B cell (primary cell): ENCODE results near the gene BRME1. TPM values are rescaled to one million over a fixed set of nuclear protein-coding genes. Genes with fewer than 3 reads are reported as not detected.
"Not testable (repeated sequence)": the region's sequence is repeated elsewhere in the genome, so short reads cannot be mapped to it uniquely, and the experiment has no call there.

Experiments used
- ATAC-seq: fragments of 200-7000 bp; cut with Tn5 transposase; one replicate; pipeline ENCODE4 v1.10.0; 2021; ENCODE audit warnings: low read depth, mild to moderate bottlenecking, moderate number of reproducible peaks, moderate library complexity
- CTCF ChIA-PET: fragments of 350-600 bp; sonication (Branson Sonifier 250); formaldehyde crosslinking; loops from one replicate; lab custom pipeline; 2021; ENCODE audit warnings: antibody characterized with exemption, inconsistent platforms; lab: Charles Lee
- POLR2A ChIA-PET: fragments of 350-600 bp; sonication (Branson Sonifier 250); formaldehyde crosslinking; loops from one replicate; lab custom pipeline; 2021; ENCODE audit warnings: antibody characterized with exemption; lab: Charles Lee
- DNase-seq: peaks from one replicate; pipeline ENCODE4 v3.0.0; 2013
- H2AFZ ChIP-seq: 2 replicates; pipeline ENCODE4 v1.6.1; 2012; ENCODE audit warnings: mild to moderate bottlenecking, low read depth, low read length; ENCODE audit not compliant: insufficient read depth, poor library complexity, severe bottlenecking
- H3K27ac ChIP-seq, 2 donors: 1 replicate in 1 of 2; 2 replicates in 1 of 2; pipeline ENCODE4 v1.5.1; 2012 to 2013; ENCODE audit warnings: low read length in 2 of 2, mild to moderate bottlenecking in 2 of 2, moderate library complexity in 1 of 2
- H3K27me3 ChIP-seq, 4 experiments: fragments of 200-600 bp in 1 of 4; sonication (generic) in 1 of 4; replicated peaks in 1 of 4; 1 replicate in 2 of 4; 2 replicates in 2 of 4; pipeline versions ENCODE4 v1.6.1 to v1.7.0; 2013 to 2016; ENCODE audit warnings: low read length in 3 of 4, mild to moderate bottlenecking in 2 of 4, mixed read lengths in 1 of 4, moderate library complexity in 1 of 4; ENCODE audit not compliant: insufficient read depth in 4 of 4, control insufficient read depth in 3 of 4; ENCODE audit errors: control extremely low read depth in 1 of 4
- H3K36me3 ChIP-seq, 2 experiments: replicated peaks in 1 of 2; 1 replicate in 1 of 2; 2 replicates in 1 of 2; pipeline versions ENCODE4 v1.6.1 to v1.7.1; 2013; ENCODE audit warnings: low read length in 1 of 2; ENCODE audit not compliant: insufficient read depth in 2 of 2, control insufficient read depth in 1 of 2; ENCODE audit errors: control extremely low read depth in 1 of 2, extremely low read depth in 1 of 2
- H3K4me1 ChIP-seq, 2 donors: fragments of 200-600 bp in 1 of 2; sonication (generic) in 1 of 2; 1 replicate in 1 of 2; 2 replicates in 1 of 2; pipeline versions ENCODE4 v1.5.1 to v1.6.1; 2013 to 2017; ENCODE audit warnings: low read length in 2 of 2; ENCODE audit not compliant: control insufficient read depth in 2 of 2, insufficient read depth in 2 of 2
- H3K4me2 ChIP-seq: replicated peaks from 2 replicates; pipeline ENCODE3; 2012; ENCODE audit warnings: mild to moderate bottlenecking, low read depth, low read length; ENCODE audit not compliant: poor library complexity, severe bottlenecking
- H3K4me3 ChIP-seq, 5 experiments: fragments of 200-600 bp in 1 of 5; sonication (generic) in 1 of 5; 1 replicate in 3 of 5; 2 replicates in 2 of 5; pipeline versions ENCODE4 v1.5.1 to v1.7.0; 2011 to 2016; ENCODE audit warnings: low read length in 4 of 5, mild to moderate bottlenecking in 4 of 5, low read depth in 2 of 5, control low read depth in 1 of 5, moderate library complexity in 1 of 5; ENCODE audit not compliant: insufficient read depth in 1 of 5; ENCODE audit errors: control extremely low read depth in 1 of 5, extremely low read depth in 1 of 5
- H3K79me2 ChIP-seq: fragments of 200-600 bp; sonication (generic); one replicate; pipeline ENCODE4 v1.6.0; 2016; ENCODE audit warnings: low read length; ENCODE audit not compliant: control insufficient read depth, insufficient read depth
- H3K9ac ChIP-seq: fragments of 200-600 bp; sonication (generic); 2 replicates; pipeline ENCODE4 v1.6.1; 2017; ENCODE audit warnings: mild to moderate bottlenecking, low read length, moderate library complexity
- H3K9me3 ChIP-seq, 3 donors: one replicate each; pipeline versions ENCODE4 v1.6.1 to v1.7.1; 2013; ENCODE audit warnings: low read length in 2 of 3; ENCODE audit not compliant: control insufficient read depth in 2 of 3, insufficient read depth in 1 of 3; ENCODE audit errors: control extremely low read depth in 1 of 3
- H4K20me1 ChIP-seq: 2 replicates; pipeline ENCODE4 v1.6.0; 2012; ENCODE audit warnings: mild to moderate bottlenecking, low read length; ENCODE audit not compliant: insufficient read depth, control insufficient read depth, poor library complexity, severe bottlenecking
- H3K27ac Mint-ChIP-seq: one replicate; pipeline ENCODE4 v1.8.0; 2021; ENCODE audit warnings: mixed read lengths
- H3K27me3 Mint-ChIP-seq: one replicate; pipeline ENCODE4 v1.8.0; 2021; ENCODE audit warnings: mixed read lengths
- H3K4me1 Mint-ChIP-seq: one replicate; pipeline ENCODE4 v1.8.0; 2021; ENCODE audit warnings: mixed read lengths
- H3K4me3 Mint-ChIP-seq: one replicate; pipeline ENCODE4 v1.8.0; 2021; ENCODE audit warnings: mixed read lengths
- H3K9me3 Mint-ChIP-seq: one replicate; pipeline ENCODE4 v1.8.0; 2022; ENCODE audit warnings: mixed read lengths; ENCODE audit not compliant: insufficient read depth
- CTCF ChIP-seq: fragments of 200-600 bp; IDR thresholded peaks from one replicate; pipeline ENCODE4 v1.8.0; 2022; ENCODE audit warnings: antibody characterized with exemption, mild to moderate bottlenecking
- EZH2 ChIP-seq: IDR thresholded peaks from 2 replicates; pipeline ENCODE4 v1.6.1; 2012; ENCODE audit warnings: borderline replicate concordance, low read depth, mild to moderate bottlenecking, moderate library complexity, low read length; ENCODE audit not compliant: insufficient read depth, poor library complexity, severe bottlenecking
- WGBS: methylation state at CpG from one replicate; pipeline ENCODE4 v1.1.5; 2013; ENCODE audit warnings: missing lambda C conversion rate; ENCODE audit not compliant: insufficient coverage; 5-methylcytosine and 5-hydroxymethylcytosine counted together
- intact Hi-C: fragments of 100-400 bp; cut with micrococcal nuclease; formaldehyde crosslinking; loops from one replicate; pipeline ENCODE4 v1.10.0; 2022
- polyA plus RNA-seq: library from polyadenylated mRNA; depleted of rRNA; stranded (reverse); fragments of >200 nt; gene quantifications from 2 replicates; pipeline ENCODE4 v1.2.3, GENCODE V29; 2012
- total RNA-seq, 2 donors: library from RNA; stranded (reverse); fragments of 120-200 nt in 1 of 2; gene quantifications; 1 replicate in 1 of 2; 2 replicates in 1 of 2; pipeline versions ENCODE4 v1.2.3 to v1.2.4, GENCODE V29; 2013 to 2022

The BRME1 gene
- total and polyA plus RNA-seq, 2 donors (not counting 1 experiment from before 2014, with no cell fraction given): 1.8 to 2.4 TPM

GRCh38 chr19:13859361-13859880, 46.5 kb downstream of the BRME1 start:
- Histone ChIP-seq H3K4me2 (no peak overlapping the region), H3K79me2 (no peaks in the 10 kb centered on the region), H3K9ac (no peak overlapping the region), H3K4me1 (peaks cover 13 to 16% of the 10 kb centered on the region in 2 donors), H3K4me3 (no peak overlapping the region), H4K20me1 (no peaks in the 10 kb centered on the region), H2AFZ (no peak overlapping the region), H3K9me3 (peaks cover 0 to under 1% (median 0%) of the 10 kb centered on the region in 3 donors), H3K27me3 (peaks cover 0 to 17% (median 7%) of the 10 kb centered on the region in 4 experiments), H3K27ac (no peak overlapping the region), H3K36me3 (no peaks in the 10 kb centered on the region)
- Mint-ChIP-seq H3K4me1 (peaks cover 19% of the 10 kb centered on the region), H3K27me3 (peaks cover 12% of the 10 kb centered on the region), H3K27ac (peak overlapping the region; percentile 4), H3K9me3 (no peaks in the 10 kb centered on the region), H3K4me3 (peak overlapping the region; percentile 26)
- no peak for DNase-seq
- TF ChIP-seq EZH2 (no peak), CTCF (no peak)
- ATAC-seq: no peak
- CTCF ChIA-PET: interaction anchor here (1.2 to 7.4 kb wide), 4 partner anchors 13 to 85 kb away, joined by 3 to 250 read pairs (median 20); partner anchors contain the start of gene C19orf53
- WGBS: 95% methylated on average over 3 of the region's 3 CpGs
- intact Hi-C loops: no loop called here
- POLR2A ChIA-PET: interaction anchor here (0.5 to 3.1 kb wide), 5 partner anchors 12 to 758 kb away, joined by 3 to 11 read pairs (median 7); no protein-coding TSS in a partner anchor

- 75% methylated on average over 2 of the region's 2 CpGs for WGBS
- Histone ChIP-seq H3K4me3 (no peak overlapping the region), H3K9me3 (no peaks in the 10 kb centered on the region), H3K4me1 (peaks cover 5% of the 10 kb centered on the region in 2 donors), H3K36me3 (no peaks in the 10 kb centered on the region), H3K9ac (no peak overlapping the region), H3K79me2 (no peaks in the 10 kb centered on the region), H2AFZ (no peak overlapping the region), H4K20me1 (no peaks in the 10 kb centered on the region), H3K27ac (no peak overlapping the region), H3K4me2 (no peak overlapping the region), H3K27me3 (no peaks in the 10 kb centered on the region)
- H3K27ac Mint-ChIP-seq: no peak overlapping the region
- CTCF ChIA-PET: no interaction called here
- H3K4me1 Mint-ChIP-seq: peaks cover 9% of the 10 kb centered on the region
- no peaks in the 10 kb centered on the region for H3K27me3 Mint-ChIP-seq
- POLR2A ChIA-PET: no interaction called here
- H3K9me3 Mint-ChIP-seq: no peaks in the 10 kb centered on the region
- no peak overlapping the region for H3K4me3 Mint-ChIP-seq
- DNase-seq: no peak
- TF ChIP-seq EZH2 (no peak), CTCF (no peak)
- intact Hi-C loops: no loop called here
- no peak for ATAC-seq
These were observed 49.4 kb downstream of the BRME1 start for GRCh38 chr19:13856497-13856896.

- H2AFZ ChIP-seq, H3K4me3 Mint-ChIP-seq, H3K4me3 ChIP-seq, H3K79me2 ChIP-seq, H4K20me1 ChIP-seq, H3K36me3 ChIP-seq, H3K9ac ChIP-seq, H3K4me2 ChIP-seq, H3K27me3 Mint-ChIP-seq, H3K9me3 Mint-ChIP-seq, intact Hi-C loops, H3K9me3 ChIP-seq, H3K27ac ChIP-seq, ATAC-seq, H3K27ac Mint-ChIP-seq, DNase-seq: not testable (repeated sequence)
- POLR2A ChIA-PET: interaction anchor here (0.6 to 3.5 kb wide), 4 partner anchors 13 to 64 kb away, joined by 4 to 17 read pairs (median 4); no protein-coding TSS in a partner anchor
- peaks cover 24% of the 10 kb centered on the region for H3K4me1 Mint-ChIP-seq
- WGBS: 92% methylated on average over 6 of the region's 12 CpGs
- peaks cover 0 to 17% (median 0%) of the 10 kb centered on the region in 4 experiments for H3K27me3 ChIP-seq
- peaks cover 19 to 21% of the 10 kb centered on the region in 2 donors for H3K4me1 ChIP-seq
- CTCF ChIA-PET: interaction anchor here (0.6 to 4.5 kb wide), 2 partner anchors 10 to 66 kb away, joined by 3 to 22 read pairs; no protein-coding TSS in a partner anchor
These were observed 53.7 kb downstream of the BRME1 start for GRCh38 chr19:13852171-13852707.
